WTC11 (cell line): ENCODE results near the gene ZNF75A.

Source experiments
- ATF2 ChIP-seq: sonication (generic); formaldehyde crosslinking; IDR thresholded peaks from 2 replicates; pipeline ENCODE4 v1.8.1; 2022; ENCODE audit warnings: low read depth, missing genetic modification reagents, borderline replicate concordance
- SP1 ChIP-seq: sonication (generic); formaldehyde crosslinking; conservative IDR thresholded peaks from 2 replicates; pipeline ENCODE4 v1.8.1; 2022; ENCODE audit warnings: missing genetic modification reagents
- STAT6 ChIP-seq: sonication (generic); formaldehyde crosslinking; conservative IDR thresholded peaks from 2 replicates; pipeline ENCODE4 v1.8.1; 2023; ENCODE audit warnings: mild to moderate bottlenecking, low read depth, missing genetic modification reagents, moderate library complexity

- TF ChIP-seq SP1 (CRISPR knock-in tag) (no peak), STAT6 (no peak), ATF2 (CRISPR knock-in tag) (no peak)
These were observed 22.2 kb downstream of the ZNF75A start for GRCh38 chr16:3327514-3327913.
